Stimulated activated naive CD8-positive, alpha-beta T cell treated with anti-CD3 and anti-CD28 coated beads, Interleukin-15, Interleukin-2, amounts not matched to agents 100 U/mL and 50 U/mL, for 24 hours (primary cell): Measurements from ENCODE around the gene SAFB2.
A peak's percentile ranks its signal among the peaks of the same experiment; 100 is the strongest.
"Not testable (repeated sequence)": the region's sequence is repeated elsewhere in the genome, so short reads cannot be mapped to it uniquely, and the experiment has no call there.

Source experiments
- ATAC-seq: fragments of 150-1000 bp; cut with Tn5 transposase; one replicate; pipeline ENCODE4 v1.10.0; 2021
- DNase-seq: peaks from one replicate; pipeline ENCODE4 v3.0.0; 2021

The SAFB2 gene

DNA sequence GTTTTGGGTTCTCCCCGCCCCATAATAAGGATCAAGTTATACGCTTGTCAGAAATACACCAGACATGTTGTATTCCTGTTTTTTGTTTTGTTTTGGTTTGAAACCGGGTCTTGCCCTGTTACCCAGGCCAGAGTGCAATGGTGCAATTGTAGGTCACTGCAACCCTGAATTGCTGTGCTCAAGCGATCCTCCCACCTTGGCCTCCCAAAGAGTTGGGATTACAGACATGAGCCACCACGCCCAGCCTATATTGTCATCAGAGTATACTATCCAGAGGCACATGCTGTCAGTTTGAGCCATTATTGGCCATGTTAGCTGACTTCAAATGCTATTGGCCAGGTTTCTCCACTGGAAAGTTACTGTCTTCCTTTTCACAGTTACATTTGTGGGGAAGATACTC is 10.1 kb upstream of the SAFB2 start:
- DNase-seq (no peak), ATAC-seq (no peak)

DNA sequence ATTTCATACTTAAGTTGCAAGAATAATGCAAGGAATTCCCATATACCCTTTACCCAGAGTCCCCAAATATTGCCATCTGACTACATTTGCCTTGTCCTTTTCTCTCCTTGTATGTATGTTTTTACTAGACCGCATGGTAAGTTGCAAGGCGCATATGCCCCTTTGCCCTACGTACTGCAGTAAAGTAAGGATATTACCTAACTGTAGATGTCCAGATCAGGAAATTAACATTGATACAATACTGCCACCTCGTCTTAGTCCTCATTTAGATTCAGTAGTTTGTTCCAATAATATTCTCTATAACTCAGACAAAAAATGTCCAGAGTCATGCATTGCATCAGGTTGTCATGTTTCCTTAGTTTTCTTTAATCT is 9.7 kb upstream of the SAFB2 start:
- no peak for ATAC-seq
- DNase-seq, result no peak

DNA sequence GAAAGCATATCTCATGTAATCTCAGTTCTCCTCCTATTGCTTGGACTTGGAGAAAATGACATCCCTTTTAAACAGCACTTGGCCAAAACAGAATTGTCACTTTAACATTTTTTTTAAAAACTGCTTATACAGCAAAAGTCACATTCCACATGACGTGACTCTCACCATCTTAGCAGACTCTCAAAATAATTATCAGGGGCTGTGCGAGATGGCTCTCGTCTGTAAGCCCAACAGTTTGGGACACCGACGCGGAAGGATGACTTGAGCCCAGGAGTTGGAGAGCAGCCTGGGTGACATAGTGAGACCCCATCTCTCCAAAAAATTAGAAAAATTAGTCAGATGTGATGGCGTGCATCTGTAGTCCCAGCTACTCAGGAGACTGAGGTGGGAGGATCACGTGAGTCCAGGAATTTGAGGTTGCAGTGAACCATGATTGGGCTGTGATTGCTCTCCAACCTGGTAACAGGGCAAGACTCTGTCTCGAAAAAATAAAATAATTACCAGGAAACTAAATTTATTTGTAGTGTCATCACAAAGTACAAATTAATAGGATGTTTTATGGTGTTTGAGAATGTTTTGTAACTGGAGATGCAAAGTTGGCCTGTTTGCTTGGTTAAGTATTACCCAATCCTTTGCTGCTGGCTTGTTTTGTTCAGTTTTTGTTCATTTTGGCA is 9.1 kb upstream of the SAFB2 start:
- no peak for ATAC-seq

DNA sequence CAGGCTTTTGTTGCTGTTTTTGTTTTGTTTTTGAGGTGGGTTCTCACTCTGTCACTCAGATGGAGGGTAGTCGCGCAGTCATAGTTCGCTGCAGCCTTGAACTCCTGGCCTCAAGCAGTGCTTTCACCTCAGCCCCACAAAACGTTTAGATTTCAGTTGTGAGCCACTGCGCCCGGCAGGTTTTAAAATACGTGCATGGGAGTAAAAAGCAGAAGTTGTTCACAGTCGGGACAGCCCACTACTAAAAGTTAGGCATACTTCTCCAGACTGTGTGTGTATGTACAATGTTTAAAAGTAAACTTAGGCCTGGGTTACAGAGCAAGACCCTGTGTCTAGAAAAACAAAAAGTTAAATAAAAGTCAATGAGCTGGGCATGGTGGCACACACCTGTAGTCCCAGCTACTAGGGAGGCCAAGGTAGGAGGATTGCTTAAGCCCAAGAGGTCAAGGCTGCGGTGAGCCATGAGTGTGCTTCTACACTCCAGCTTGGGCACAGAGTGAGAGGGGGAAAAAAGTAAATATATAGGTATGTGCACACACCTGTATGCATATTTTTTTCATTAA is 6.4 kb upstream of the SAFB2 start:
- DNase-seq (no peak), ATAC-seq (no peak)

More for the DNA sequence above, 9.1 kb upstream of the SAFB2 start:
- no peak for DNase-seq

DNA sequence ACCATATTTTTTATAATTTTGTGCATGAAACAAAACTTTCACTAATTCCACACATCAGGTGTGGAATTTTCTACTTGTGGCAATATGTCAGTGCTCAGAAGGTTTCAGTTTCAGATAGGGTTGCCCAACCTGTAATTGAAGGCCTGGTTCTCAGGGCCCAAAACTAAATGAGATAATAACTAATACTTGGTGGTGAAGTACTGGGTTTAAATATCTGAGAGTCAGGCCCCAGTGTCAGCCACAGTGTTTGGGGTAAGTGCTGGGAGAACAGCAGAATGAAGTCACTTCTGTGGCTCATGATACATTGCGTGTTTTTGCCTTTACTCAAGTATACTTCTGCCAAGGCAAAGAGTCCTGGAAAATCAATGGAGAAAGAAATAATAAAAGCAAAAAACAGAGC is 5.9 kb upstream of the SAFB2 start:
- ATAC-seq (no peak), DNase-seq (no peak)

DNA sequence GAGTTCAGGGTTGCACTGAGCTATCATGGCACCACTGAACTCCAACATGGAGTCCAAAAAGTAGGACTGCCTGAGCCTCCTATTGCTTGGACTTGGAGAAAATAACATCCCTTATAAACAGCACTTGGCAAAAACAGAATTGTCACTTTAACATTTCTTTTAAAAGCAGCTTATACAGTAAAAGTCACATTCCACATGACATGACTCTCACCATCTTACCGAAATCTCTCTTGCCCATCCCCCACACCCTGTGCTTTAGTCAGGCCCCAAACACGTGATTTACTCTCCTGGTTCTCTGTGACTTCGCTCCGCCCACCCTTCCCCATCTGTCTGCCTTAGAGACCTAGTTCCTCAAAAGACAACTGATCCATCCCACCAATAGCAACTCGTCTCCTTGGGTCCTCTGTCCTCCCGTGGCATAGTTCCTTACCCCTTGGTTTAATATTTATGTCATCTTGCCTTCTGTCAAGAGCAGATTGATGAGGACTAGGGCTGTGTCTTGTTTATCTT is 4.9 kb upstream of the SAFB2 start:
- DNase-seq, result peak; percentile 63

DNA sequence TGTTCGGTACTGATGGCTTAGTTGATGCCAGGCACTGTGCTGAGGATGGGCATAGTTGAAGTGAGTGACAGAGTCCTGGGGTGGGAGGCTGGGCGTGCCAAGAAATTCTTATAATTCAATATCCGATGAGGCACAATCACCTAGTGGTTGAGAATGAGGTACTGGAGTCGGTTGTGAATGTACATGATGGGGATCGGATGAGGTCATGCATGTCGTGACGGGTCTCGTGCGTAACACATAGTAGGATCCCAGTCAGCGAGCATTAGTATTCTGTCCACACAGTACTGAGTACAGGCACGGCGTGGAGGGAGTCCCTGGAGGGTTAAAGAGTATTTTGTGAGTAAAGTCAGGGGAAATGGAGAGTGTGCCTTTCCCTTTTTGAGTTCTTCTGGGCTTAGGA is 3.1 kb upstream of the SAFB2 start:
- ATAC-seq (no peak), DNase-seq (no peak)

More for the DNA sequence above, 4.9 kb upstream of the SAFB2 start:
- ATAC-seq, result no peak

DNA sequence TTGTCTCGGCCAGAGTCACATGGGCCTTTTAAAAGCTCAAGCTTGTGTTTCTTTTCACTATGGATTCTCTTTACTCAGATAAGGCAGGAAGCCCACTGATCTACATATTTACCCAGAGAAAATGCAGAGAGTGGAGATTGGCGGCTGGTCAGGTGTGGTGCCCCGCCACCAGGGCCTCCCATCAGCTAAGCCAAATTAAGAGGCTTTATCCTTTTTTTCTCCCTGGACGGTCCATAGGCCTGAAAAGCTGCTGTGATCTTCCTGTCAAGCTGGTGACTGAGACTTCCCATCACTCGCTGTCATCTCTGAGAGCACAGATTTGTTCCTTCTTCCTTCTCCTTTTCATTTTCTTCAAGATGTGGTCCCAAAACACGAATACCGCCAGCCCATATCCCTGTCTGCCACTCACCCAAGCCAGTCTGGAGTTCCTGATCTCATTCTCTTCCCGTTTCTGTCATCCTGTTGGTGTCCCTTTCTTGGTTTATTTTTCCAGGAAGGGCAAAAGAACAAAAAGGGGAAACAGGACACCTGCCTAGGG is 2.2 kb upstream of the SAFB2 start:
- ATAC-seq (no peak), DNase-seq (no peak)

DNA sequence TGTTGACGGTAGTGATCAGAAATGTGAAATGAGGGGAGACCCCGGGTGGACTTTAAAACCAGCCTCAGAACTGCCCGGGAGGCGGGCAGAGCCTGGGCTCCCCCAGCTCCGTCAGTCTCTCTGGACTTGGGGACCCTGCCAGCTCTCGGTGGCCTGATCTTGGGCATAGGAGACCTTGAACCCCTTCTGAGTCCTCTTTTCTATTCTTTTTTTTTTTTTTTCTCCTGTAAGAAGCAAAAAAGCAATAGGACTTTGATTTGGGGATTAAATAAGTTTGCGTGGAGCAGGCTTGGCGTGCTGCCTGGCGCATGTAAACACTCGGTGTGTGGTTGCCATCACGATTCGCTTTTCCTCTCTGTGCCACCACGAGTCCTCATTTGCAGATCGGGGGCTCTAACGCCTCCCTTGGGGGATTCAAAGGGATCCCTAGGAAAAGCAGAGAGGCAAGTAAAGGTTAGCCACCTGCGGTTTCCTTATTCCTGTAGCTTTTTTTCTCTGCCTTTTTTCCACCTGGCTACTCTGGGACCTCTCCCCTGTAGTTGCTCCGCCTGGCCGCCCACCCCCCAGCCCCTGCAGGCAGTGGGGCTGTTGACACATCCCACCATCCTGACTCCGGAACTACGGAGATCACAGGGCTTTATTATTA is 1.6 kb upstream of the SAFB2 start:
- no peak for ATAC-seq
- peak; percentile 26 for DNase-seq

DNA sequence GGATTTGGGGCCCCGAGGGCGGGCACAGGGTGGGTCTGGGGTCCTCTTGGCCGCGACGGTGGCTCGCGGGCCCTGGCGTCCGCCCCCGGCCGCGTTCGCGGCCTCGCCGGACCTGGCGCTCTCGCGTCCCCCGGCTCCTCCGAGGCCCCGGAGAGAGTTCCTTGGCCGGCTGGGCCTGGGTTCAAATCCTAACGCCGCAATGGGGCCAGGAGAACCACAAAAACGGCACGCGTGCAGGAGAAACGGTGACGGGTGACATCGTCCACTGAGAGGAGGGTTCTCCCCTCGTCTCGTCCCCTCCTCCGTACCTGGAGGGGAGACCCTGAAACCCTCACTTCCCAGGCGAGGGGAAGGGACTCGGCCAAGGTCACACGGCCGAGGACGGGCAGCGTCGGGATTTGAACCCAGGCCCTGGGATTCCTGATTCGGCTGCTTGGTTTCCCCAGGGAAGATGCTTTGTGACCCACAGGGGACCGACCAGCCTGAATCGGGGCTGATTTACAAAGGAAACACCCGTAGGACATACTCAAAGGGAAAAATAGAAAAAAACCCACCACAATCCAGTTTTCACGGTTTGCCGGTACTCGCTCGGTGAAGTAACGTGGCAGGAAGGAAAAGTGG is 931 bp upstream of the SAFB2 start:
- DNase-seq, result peak; percentile 46
- ATAC-seq, result no peak

DNA sequence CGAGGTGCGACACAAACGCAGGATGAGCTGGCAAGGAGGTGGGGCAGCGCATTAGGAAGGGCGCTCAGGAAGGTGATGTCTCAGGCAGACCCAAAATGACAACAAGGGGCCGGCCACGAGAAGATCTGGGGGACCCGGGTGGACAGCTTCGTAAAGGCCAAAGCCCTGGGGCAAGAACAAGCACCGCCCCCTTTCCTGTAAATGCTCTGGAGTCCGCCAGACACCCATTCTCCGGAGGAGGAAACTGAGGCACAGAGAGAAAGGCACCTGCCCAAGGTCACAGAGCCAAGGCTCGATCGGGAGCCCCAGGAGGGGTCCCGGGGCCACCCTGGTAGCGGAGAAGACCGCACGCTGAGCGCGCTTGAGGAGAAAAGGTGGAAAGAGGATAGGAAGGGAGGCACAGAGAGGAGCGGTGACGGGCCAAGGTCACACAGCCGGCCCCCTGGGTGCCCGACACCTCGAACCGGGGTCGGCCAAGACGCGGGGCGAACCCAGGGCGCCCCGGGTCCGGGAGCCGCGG is 571 bp downstream of the SAFB2 start:
- DNase-seq (peak; percentile 38), ATAC-seq (peak; percentile 0)

DNA sequence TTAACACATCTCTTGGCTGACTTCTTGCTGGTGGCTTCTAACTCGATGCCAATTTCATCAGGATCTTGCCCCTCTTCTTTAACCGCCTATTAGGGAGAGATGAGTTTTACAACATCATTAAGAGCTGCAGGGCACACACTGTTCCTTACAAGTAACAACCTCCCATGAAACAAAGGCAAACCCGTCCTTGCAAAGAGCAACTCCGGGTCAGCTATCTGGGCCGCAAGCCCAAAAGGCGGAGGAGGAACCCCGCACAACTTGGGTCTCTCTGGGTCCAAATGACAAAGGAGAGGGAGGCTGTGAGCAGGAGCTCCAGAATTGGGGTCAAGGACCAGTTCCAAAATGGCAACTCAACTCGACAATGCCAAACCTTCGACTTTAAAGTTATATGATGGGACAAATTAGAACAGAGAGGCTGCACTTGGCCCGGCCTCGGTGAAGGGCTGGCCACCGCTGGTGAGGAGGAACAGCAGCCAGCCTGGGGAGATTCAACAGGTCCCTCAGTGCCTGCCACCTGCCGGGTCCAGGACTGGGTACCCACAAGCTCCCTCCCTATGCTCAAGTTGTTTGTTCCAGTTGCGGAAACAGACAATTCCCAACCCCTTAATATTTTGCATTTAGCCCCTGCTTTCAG is 1.1 kb downstream of the SAFB2 start:
- DNase-seq, result peak; percentile 18
- ATAC-seq, result no peak

DNA sequence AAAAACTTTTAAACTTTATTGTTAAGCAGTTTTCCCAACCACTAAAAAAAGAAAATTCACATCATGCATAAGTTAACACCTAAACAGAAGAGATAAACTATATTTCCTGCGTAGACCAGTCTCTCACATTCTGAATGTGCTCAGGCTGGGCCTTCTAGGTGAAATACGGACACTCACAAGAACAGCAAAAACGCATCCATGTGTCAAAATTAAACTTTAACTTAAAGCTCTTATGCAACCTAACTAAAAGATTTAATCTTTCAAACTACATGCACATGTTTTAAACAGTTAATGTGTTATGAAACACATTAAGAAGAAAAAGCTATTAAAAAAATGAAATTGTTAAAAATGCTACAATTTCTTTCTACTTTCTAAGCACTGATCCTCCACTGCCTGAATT is 2.6 kb downstream of the SAFB2 start:
- DNase-seq, result no peak

DNA sequence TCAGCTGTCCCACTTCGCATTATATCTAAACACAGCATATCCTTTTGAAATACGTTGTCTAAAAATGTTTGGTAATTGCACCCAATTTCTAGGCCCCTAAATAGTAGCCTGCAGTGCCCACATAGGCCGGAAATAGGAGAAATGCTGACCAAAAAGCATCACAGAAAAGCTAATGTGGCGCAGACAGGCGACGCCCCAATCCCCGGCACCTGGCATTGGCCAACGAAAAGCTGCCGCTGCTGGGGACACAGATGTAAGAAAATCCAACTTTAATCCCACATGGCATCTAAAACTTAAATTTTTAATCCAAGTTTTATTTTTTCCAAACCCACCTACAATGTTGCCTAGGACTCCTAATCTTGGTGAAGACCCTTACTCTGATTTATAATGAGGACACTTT is 4.0 kb downstream of the SAFB2 start:
- ATAC-seq, result no peak
- DNase-seq, result no peak

More for the DNA sequence above, 2.6 kb downstream of the SAFB2 start:
- ATAC-seq, result no peak

DNA sequence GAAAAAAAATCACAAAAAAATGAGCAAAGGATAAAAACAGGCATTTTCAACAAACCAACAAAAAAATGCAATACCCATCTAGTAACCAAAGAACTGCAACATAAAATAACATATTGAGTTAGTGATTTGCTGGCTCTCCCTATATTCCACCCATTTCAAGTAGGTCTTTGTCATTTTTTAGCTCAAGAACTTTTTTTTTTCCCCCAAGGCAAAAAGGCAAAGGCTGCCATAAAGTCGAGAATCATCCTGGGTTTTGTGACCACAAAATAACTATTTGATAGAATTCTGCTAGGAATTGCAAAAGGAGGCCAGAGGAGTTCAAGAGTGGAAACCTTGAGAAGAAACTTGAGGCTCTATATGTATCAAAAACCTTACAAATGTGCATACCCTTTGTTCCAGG is 5.5 kb downstream of the SAFB2 start:
- DNase-seq (no peak), ATAC-seq (no peak)

DNA sequence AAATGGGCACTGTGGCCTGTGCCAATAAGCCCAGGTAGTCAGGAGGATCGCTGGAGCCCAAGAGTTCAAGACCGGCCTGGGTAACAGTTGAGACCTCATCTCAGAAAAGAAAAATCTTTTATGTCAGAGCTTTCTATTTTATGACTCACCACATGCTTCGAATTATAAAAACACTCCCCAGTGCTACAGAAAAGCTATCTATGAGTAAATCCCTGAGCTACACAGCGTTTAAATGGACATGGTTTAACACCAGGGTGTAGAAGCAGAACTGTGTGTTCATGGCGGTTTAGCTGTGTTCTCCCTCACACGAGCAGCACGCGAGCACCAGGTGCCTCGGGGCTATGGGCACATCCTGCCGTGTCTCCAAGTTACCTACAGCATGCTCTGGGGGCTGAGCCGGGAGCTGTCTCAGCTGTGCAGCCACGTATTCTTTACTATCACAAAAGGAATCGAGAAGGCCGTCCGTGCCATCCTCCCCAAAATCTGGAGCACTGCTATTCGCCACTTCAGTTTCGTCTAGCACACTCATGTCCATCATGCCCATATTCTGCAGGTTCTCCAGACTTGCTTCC is 6.7 kb downstream of the SAFB2 start:
- ATAC-seq, result no peak
- DNase-seq, result no peak

DNA sequence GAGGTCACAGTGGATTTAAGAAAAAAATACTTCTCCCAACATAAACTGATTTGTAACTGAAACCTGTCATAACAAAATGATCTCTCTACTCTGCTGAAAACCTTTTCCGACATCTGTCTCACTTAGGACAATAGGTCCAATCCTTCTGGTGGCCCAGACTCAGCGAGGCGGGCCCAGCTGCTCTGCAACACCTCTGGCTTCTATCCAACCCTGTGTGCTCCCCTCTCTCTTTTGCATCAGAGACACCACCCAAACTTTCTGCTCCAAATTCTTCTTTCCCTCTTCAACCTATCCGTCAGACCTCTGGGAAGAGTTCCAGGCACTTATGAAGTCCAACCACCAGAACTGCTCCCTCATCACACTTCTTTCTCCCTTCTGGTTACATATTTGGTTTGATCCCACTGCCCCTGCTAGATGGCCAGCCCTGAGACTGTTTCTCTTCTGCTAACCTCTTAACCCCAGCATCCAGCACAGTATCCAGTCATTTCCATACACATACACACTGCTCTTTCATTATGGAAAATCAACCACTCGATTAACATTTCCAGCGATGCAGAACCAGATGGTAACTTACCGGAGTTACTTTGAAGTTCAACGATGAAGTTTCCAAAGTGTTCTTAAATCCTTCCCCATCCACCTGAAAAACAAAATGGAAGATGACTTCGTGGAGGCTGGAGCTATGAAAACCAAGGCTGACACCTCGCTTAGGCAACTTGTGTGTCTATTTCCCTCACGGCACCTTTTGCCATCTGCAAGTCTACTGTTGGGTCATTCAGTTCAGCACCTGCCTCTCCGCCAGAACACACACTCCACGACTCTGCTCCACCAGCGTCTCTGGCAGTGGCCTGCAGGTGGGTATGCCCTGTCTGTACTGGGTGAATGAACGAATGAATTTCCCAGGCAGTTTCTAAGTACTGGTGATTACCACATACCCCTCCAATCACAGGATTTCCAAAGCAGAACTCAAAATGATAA is 9.4 kb downstream of the SAFB2 start:
- ATAC-seq, result no peak
- no peak for DNase-seq

DNA sequence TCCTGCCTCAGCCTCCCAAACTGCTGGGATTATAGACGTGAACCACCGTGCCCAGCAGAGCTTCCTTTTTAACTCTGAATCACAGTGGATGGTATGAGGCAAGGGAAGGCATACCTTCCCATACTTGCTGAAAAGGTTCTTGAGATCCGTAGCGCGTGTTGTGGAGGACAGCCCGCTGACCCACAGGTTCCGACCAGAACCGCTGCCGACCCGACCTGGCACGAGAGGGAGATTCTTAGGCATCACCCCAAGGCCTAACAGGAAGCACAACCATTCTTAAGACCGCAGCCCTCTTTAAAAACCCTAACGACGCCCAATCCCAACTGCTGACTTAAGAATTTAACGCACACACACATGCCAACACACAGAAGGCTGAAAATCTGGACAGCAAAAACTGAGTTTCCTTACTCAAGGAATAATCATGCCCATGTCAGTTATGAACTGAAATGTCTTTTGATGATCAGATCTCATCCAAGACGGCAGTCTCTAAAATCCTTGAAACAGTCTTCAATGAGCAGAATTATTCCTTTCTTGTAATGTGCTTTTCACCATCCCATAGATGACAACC is 12.6 kb downstream of the SAFB2 start:
- DNase-seq (no peak), ATAC-seq (no peak)

DNA sequence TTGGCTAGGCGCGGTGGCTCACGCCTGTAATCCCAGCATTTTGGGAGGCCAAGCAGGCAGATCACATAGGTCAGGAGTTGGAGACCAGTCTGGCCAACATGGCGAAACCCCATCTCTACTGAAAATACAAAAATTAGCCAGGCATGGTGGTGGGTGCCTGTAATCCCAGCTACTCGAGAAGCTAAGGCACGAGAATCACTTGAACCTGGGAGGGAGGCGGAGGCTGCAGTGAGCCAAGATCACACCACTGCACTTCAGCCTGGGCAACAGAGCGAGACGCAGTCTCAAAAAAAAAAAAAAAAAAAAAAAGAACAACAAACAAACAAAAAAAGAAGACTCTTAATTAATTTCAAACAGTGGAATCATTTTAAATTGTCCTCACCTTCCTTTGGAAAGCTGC is 13.8 kb downstream of the SAFB2 start:
- not testable (repeated sequence) for DNase-seq, ATAC-seq

DNA sequence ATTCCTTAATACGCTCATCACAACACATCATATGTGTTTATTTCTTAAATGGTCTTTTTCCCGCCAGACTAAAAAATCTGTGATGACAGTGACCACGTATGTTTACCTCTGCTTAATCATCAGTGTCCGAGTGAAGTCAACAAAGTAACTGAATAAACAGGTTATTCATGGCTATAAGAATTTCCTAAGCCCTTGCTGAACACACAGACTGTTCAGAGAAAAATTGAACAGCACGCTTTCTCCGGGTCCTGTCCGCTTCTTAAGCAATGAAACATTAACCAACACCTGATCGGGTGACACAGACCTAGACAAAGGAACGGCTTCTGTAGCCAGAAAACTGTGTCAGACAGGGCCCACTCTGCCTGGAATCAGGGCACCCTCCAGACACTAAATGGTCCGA is 14.3 kb downstream of the SAFB2 start:
- ATAC-seq, result no peak

More for the DNA sequence above, 14.3 kb downstream of the SAFB2 start:
- DNase-seq, result no peak
